Mucosa of rectum (tissue), 2 donors: Measurements from ENCODE around the gene AATF.

Source experiments
- H3K27ac ChIP-seq, 2 donors: one replicate each; pipeline ENCODE4 v1.7.0; 2013; ENCODE audit warnings: inconsistent platforms in 2 of 2, low read depth in 2 of 2, low read length in 2 of 2
- H3K27me3 ChIP-seq, 2 donors: one replicate each; pipeline ENCODE4 v1.7.0; 2013; ENCODE audit warnings: low read length in 2 of 2; ENCODE audit not compliant: control insufficient read depth in 2 of 2, insufficient read depth in 2 of 2
- H3K36me3 ChIP-seq, 2 donors: one replicate each; pipeline ENCODE4 v1.7.0; 2013; ENCODE audit warnings: low read length in 2 of 2; ENCODE audit not compliant: control insufficient read depth in 2 of 2, insufficient read depth in 2 of 2
- H3K4me1 ChIP-seq, 2 donors: one replicate each; pipeline ENCODE4 v1.7.0; 2013; ENCODE audit warnings: low read length in 2 of 2, mild to moderate bottlenecking in 1 of 2; ENCODE audit not compliant: control insufficient read depth in 2 of 2, insufficient read depth in 2 of 2
- H3K4me3 ChIP-seq, 2 donors: one replicate each; pipeline ENCODE4 v1.7.0; 2013; ENCODE audit warnings: low read length in 2 of 2
- H3K9ac ChIP-seq, 2 donors: one replicate each; pipeline ENCODE4 v1.7.0; 2013; ENCODE audit warnings: low read length in 2 of 2, low read depth in 1 of 2, mild to moderate bottlenecking in 1 of 2
- H3K9me3 ChIP-seq, 2 donors: one replicate each; pipeline ENCODE4 v1.7.0; 2013; ENCODE audit warnings: low read length in 2 of 2; ENCODE audit not compliant: control insufficient read depth in 2 of 2
- donor health status: healthy.
- donor health status: Normal muscosa, but diverticular disease.

The AATF gene

GRCh38 chr17:36942019-36942599 lies 6.6 kb upstream of the AATF start:
- H3K27ac ChIP-seq: no peak overlapping the region
- H3K9me3 ChIP-seq: no peaks in the 10 kb centered on the region
- peaks cover 6% of the 10 kb centered on the region in 2 donors for H3K4me1 ChIP-seq
- H3K27me3 ChIP-seq: peaks cover 86 to 90% of the 10 kb centered on the region in 2 donors
- H3K4me3 ChIP-seq: no peak overlapping the region
- H3K36me3 ChIP-seq: no peaks in the 10 kb centered on the region
- H3K9ac ChIP-seq: no peak overlapping the region

GRCh38 chr17:36942631-36943125 lies 6.1 kb upstream of the AATF start:
- Histone ChIP-seq H3K9ac (no peak overlapping the region), H3K36me3 (no peaks in the 10 kb centered on the region), H3K27ac (no peak overlapping the region), H3K4me3 (no peak overlapping the region), H3K4me1 (peaks cover under 1 to 5% of the 10 kb centered on the region in 2 donors), H3K27me3 (peaks cover 86 to 91% of the 10 kb centered on the region in 2 donors), H3K9me3 (no peaks in the 10 kb centered on the region)

- peaks cover 8% of the 10 kb centered on the region in 2 donors for H3K4me1 ChIP-seq
- H3K9me3 ChIP-seq: no peaks in the 10 kb centered on the region
- H3K36me3 ChIP-seq: no peaks in the 10 kb centered on the region
- H3K9ac ChIP-seq: no peak overlapping the region
- H3K4me3 ChIP-seq: no peak overlapping the region
- H3K27me3 ChIP-seq: peaks cover 78 to 87% of the 10 kb centered on the region in 2 donors
- H3K27ac ChIP-seq: no peak overlapping the region
Measured at GRCh38 chr17:36943250-36944191, 5.2 kb upstream of the AATF start.

GRCh38 chr17:36944553-36944952 lies 4.2 kb upstream of the AATF start:
- Histone ChIP-seq H3K9me3 (no peaks in the 10 kb centered on the region), H3K4me3 (no peak overlapping the region), H3K36me3 (no peaks in the 10 kb centered on the region), H3K9ac (no peak overlapping the region), H3K27ac (no peak overlapping the region), H3K4me1 (peaks cover 6 to 8% of the 10 kb centered on the region in 2 donors), H3K27me3 (peaks cover 68 to 76% of the 10 kb centered on the region in 2 donors)

- Histone ChIP-seq H3K9me3 (no peaks in the 10 kb centered on the region), H3K4me3 (no peak overlapping the region), H3K4me1 (peaks cover 12 to 13% of the 10 kb centered on the region in 2 donors), H3K36me3 (no peaks in the 10 kb centered on the region), H3K27ac (no peak overlapping the region), H3K27me3 (peaks cover 63 to 72% of the 10 kb centered on the region in 2 donors), H3K9ac (no peak overlapping the region)
Measured at GRCh38 chr17:36945140-36945539, 3.6 kb upstream of the AATF start.

- no peak overlapping the region for H3K4me3 ChIP-seq
- H3K9ac ChIP-seq: no peak overlapping the region
- peaks cover 53 to 62% of the 10 kb centered on the region in 2 donors for H3K27me3 ChIP-seq
- peaks cover 0 to 5% of the 10 kb centered on the region in 2 donors for H3K36me3 ChIP-seq
- no peaks in the 10 kb centered on the region for H3K9me3 ChIP-seq
- no peak overlapping the region for H3K27ac ChIP-seq
- H3K4me1 ChIP-seq: peaks cover 13 to 15% of the 10 kb centered on the region in 2 donors
Measured at GRCh38 chr17:36945959-36946725, 2.6 kb upstream of the AATF start.

GRCh38 chr17:36946726-36947091 lies 2.0 kb upstream of the AATF start:
- Histone ChIP-seq H3K36me3 (peaks cover 1 to 5% of the 10 kb centered on the region in 2 donors), H3K9ac (no peak overlapping the region), H3K4me3 (no peak overlapping the region), H3K4me1 (peaks cover 13 to 15% of the 10 kb centered on the region in 2 donors), H3K27me3 (peaks cover 48 to 56% of the 10 kb centered on the region in 2 donors), H3K9me3 (no peaks in the 10 kb centered on the region), H3K27ac (no peak overlapping the region)

- H3K27me3 ChIP-seq: peaks cover 41 to 42% of the 10 kb centered on the region in 2 donors
- H3K9ac ChIP-seq: peak overlapping the region; percentile 66 to 96
- H3K4me1 ChIP-seq: peaks cover 13 to 15% of the 10 kb centered on the region in 2 donors
- peaks cover 15 to 17% of the 10 kb centered on the region in 2 donors for H3K36me3 ChIP-seq
- H3K27ac ChIP-seq: peak overlapping the region; percentile 86 to 91
- H3K9me3 ChIP-seq: no peaks in the 10 kb centered on the region
- H3K4me3 ChIP-seq: peak overlapping the region; percentile 91 to 93
Measured at GRCh38 chr17:36947922-36948716, 635 bp upstream of the AATF start.

- H3K36me3 ChIP-seq: peaks cover 25 to 31% of the 10 kb centered on the region in 2 donors
- peaks cover 13 to 15% of the 10 kb centered on the region in 2 donors for H3K4me1 ChIP-seq
- H3K9me3 ChIP-seq: no peaks in the 10 kb centered on the region
- peak overlapping the region; percentile 86 to 91 for H3K27ac ChIP-seq
- H3K27me3 ChIP-seq: peaks cover 30 to 31% of the 10 kb centered on the region in 2 donors
- peak overlapping the region; percentile 91 to 93 for H3K4me3 ChIP-seq
- peak overlapping the region; percentile 92 to 96 for H3K9ac ChIP-seq
Measured at GRCh38 chr17:36949461-36949927, 740 bp downstream of the AATF start.
